Caco-2 (cell line): Measurements from ENCODE around the gene ABCA13. TPM values are rescaled to one million over a fixed set of nuclear protein-coding genes. Genes with fewer than 3 reads are reported as not detected.
A peak's percentile ranks its signal among the peaks of the same experiment; 100 is the strongest.

Experiments
- BruUV-seq: library from RNA; stranded (reverse); fragments of 400-500 nt; replicated peaks from 2 replicates; lab custom pipeline; 2021; lab: Mats Ljungman, UMichigan
- CTCF ChIA-PET: fragments of 300-600 bp; sonication (Branson Sonifier 250); formaldehyde crosslinking; loops from one replicate; lab custom pipeline; 2022; ENCODE audit warnings: antibody characterized with exemption; lab: Charles Lee
- POLR2A ChIA-PET: fragments of 300-600 bp; sonication (Branson Sonifier 250); formaldehyde crosslinking; loops from one replicate; lab custom pipeline; 2022; ENCODE audit warnings: antibody characterized with exemption; lab: Charles Lee
- DNase-seq, 2 experiments: peaks; one replicate each; pipeline versions ENCODE4 v3.0.0 to v3.0.0-alpha.2; 2020 to 2022
- H3K27me3 ChIP-seq: replicated peaks from 2 replicates; pipeline ENCODE4 v1.6.0; 2011; ENCODE audit warnings: low read length; ENCODE audit not compliant: control insufficient read depth, insufficient read depth
- H3K36me3 ChIP-seq: 2 replicates; pipeline ENCODE4 v1.5.1; 2011; ENCODE audit warnings: low read length; ENCODE audit not compliant: control insufficient read depth, insufficient read depth
- H3K4me1 ChIP-seq: fragments of 250-450 bp; sonication (Bioruptor Pico); 2 replicates; pipeline ENCODE4 v1.5.1; 2020; ENCODE audit warnings: mild to moderate bottlenecking
- H3K4me3 ChIP-seq: 2 replicates; pipeline ENCODE4 v1.5.1; 2011; ENCODE audit warnings: low read depth, mild to moderate bottlenecking, control low read depth, low read length
- H3K9me3 ChIP-seq: fragments of 250-450 bp; sonication (Bioruptor Pico); 2 replicates; pipeline ENCODE4 v1.5.1; 2020; ENCODE audit warnings: mild to moderate bottlenecking, moderate library complexity
- H3K27ac Mint-ChIP-seq: one replicate; pipeline ENCODE4 v1.8.0; 2022; ENCODE audit warnings: mixed read lengths; ENCODE audit not compliant: unreplicated experiment
- H3K27me3 Mint-ChIP-seq: one replicate; pipeline ENCODE4 v1.8.0; 2022; ENCODE audit warnings: mixed read lengths; ENCODE audit not compliant: insufficient read depth, unreplicated experiment
- H3K36me3 Mint-ChIP-seq: one replicate; pipeline ENCODE4 v1.8.0; 2022; ENCODE audit warnings: mild to moderate bottlenecking, mixed read lengths; ENCODE audit not compliant: insufficient read depth, unreplicated experiment
- H3K4me1 Mint-ChIP-seq: one replicate; pipeline ENCODE4 v1.8.0; 2022; ENCODE audit warnings: low read depth, mixed read lengths; ENCODE audit not compliant: unreplicated experiment
- H3K4me3 Mint-ChIP-seq: one replicate; pipeline ENCODE4 v1.8.0; 2022; ENCODE audit warnings: mild to moderate bottlenecking, moderate library complexity, mixed read lengths; ENCODE audit not compliant: unreplicated experiment
- H3K9me3 Mint-ChIP-seq: one replicate; pipeline ENCODE4 v1.8.0; 2022; ENCODE audit warnings: mixed read lengths; ENCODE audit not compliant: unreplicated experiment
- intact Hi-C: fragments of 100-400 bp; cut with micrococcal nuclease; formaldehyde crosslinking; loops from one replicate; pipeline ENCODE4 v1.10.0; 2022; ENCODE audit not compliant: unreplicated experiment
- total RNA-seq: library from RNA; stranded (reverse); gene quantifications from 2 replicates; pipeline ENCODE4 v1.2.3, GENCODE V29; 2022
- TF ChIP-seq, protein P1 (sequence below), 2 experiments: fragments of 200-600 bp in 1 of 2; IDR thresholded peaks; 1 replicate in 1 of 2; 2 replicates in 1 of 2; pipeline versions ENCODE4 v1.5.1 to v1.8.0; 2011 to 2022; ENCODE audit warnings: antibody characterized with exemption in 1 of 2, control low read depth in 1 of 2, inconsistent platforms in 1 of 2, low read depth in 1 of 2, low read length in 1 of 2, mild to moderate bottlenecking in 1 of 2, moderate library complexity in 1 of 2; ENCODE audit not compliant: insufficient read depth in 1 of 2, severe bottlenecking in 1 of 2, unreplicated experiment in 1 of 2

The ABCA13 gene
- total RNA-seq, 1 experiment from 2014 or later = 0.07 TPM

GRCh38 chr7:48638041-48638440, 466.8 kb downstream of the ABCA13 start:
- Mint-ChIP-seq H3K9me3 (no peaks in the 10 kb centered on the region), H3K4me1 (no peaks in the 10 kb centered on the region), H3K36me3 (no peaks in the 10 kb centered on the region), H3K27ac (no peak overlapping the region), H3K4me3 (no peak overlapping the region), H3K27me3 (peaks cover 9% of the 10 kb centered on the region)
- no peaks in the 10 kb centered on the region for H3K4me1 ChIP-seq
- ChIA-PET CTCF (no interaction called here), POLR2A (no interaction called here)
- DNase-seq = no peak
- TF ChIP-seq, protein P1, sequence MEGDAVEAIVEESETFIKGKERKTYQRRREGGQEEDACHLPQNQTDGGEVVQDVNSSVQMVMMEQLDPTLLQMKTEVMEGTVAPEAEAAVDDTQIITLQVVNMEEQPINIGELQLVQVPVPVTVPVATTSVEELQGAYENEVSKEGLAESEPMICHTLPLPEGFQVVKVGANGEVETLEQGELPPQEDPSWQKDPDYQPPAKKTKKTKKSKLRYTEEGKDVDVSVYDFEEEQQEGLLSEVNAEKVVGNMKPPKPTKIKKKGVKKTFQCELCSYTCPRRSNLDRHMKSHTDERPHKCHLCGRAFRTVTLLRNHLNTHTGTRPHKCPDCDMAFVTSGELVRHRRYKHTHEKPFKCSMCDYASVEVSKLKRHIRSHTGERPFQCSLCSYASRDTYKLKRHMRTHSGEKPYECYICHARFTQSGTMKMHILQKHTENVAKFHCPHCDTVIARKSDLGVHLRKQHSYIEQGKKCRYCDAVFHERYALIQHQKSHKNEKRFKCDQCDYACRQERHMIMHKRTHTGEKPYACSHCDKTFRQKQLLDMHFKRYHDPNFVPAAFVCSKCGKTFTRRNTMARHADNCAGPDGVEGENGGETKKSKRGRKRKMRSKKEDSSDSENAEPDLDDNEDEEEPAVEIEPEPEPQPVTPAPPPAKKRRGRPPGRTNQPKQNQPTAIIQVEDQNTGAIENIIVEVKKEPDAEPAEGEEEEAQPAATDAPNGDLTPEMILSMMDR (IDR thresholded peaks at IDR 0.05; ENCODE audit: insufficient read depth in 1 of 2, low read depth in 1 of 2, low read length in 1 of 2, severe bottlenecking in 1 of 2, unreplicated experiment in 1 of 2) = no peak
- intact Hi-C loops = no loop called here
- no peak overlapping the region for H3K4me3 ChIP-seq
- no peaks in the 10 kb centered on the region for H3K36me3 ChIP-seq
- BruUV-seq = no TSS peak
- no peaks in the 10 kb centered on the region for H3K27me3 ChIP-seq
- H3K9me3 ChIP-seq = no peaks in the 10 kb centered on the region

- no peaks in the 10 kb centered on the region for H3K9me3 ChIP-seq
- CTCF ChIA-PET = interaction anchor here (0.5 kb wide), 1 partner anchor 19 kb away, joined by 7 read pairs; no protein-coding TSS in a partner anchor
- no peak overlapping the region for H3K4me3 ChIP-seq
- Mint-ChIP-seq H3K4me1 (no peaks in the 10 kb centered on the region), H3K27ac (no peak overlapping the region), H3K4me3 (no peak overlapping the region), H3K9me3 (no peaks in the 10 kb centered on the region), H3K36me3 (no peaks in the 10 kb centered on the region), H3K27me3 (peaks cover 3% of the 10 kb centered on the region)
- peak; percentile 43 to 48 for DNase-seq
- no peaks in the 10 kb centered on the region for H3K27me3 ChIP-seq
- BruUV-seq = no TSS peak
- H3K4me1 ChIP-seq = peaks cover 7% of the 10 kb centered on the region; the same call in 1 of the 2 replicates
- TF ChIP-seq, protein P1 (IDR thresholded peaks at IDR 0.05; ENCODE audit: insufficient read depth in 1 of 2, low read depth in 1 of 2, low read length in 1 of 2, severe bottlenecking in 1 of 2, unreplicated experiment in 1 of 2) = no peak
- intact Hi-C loops = no loop called here
- POLR2A ChIA-PET = no interaction called here
- no peaks in the 10 kb centered on the region for H3K36me3 ChIP-seq
These were observed 472.3 kb downstream of the ABCA13 start for GRCh38 chr7:48643431-48644013.

- BruUV-seq = no TSS peak
- Mint-ChIP-seq H3K27ac (no peak overlapping the region), H3K4me3 (no peak overlapping the region), H3K4me1 (no peaks in the 10 kb centered on the region), H3K36me3 (no peaks in the 10 kb centered on the region), H3K9me3 (peaks cover 13% of the 10 kb centered on the region), H3K27me3 (peaks cover 7% of the 10 kb centered on the region)
- TF ChIP-seq, protein P1 (IDR thresholded peaks at IDR 0.05; ENCODE audit: insufficient read depth in 1 of 2, low read depth in 1 of 2, low read length in 1 of 2, severe bottlenecking in 1 of 2, unreplicated experiment in 1 of 2) = no peak
- Histone ChIP-seq H3K4me1 (no peaks in the 10 kb centered on the region), H3K9me3 (peaks cover 3% of the 10 kb centered on the region; the same call in 1 of the 2 replicates), H3K27me3 (no peaks in the 10 kb centered on the region; the same call in 1 of the 2 replicates), H3K36me3 (no peaks in the 10 kb centered on the region), H3K4me3 (no peak overlapping the region)
- CTCF ChIA-PET = no interaction called here
- intact Hi-C loops = no loop called here
- DNase-seq = no peak
- POLR2A ChIA-PET = no interaction called here
These were observed 486.9 kb downstream of the ABCA13 start for GRCh38 chr7:48658138-48658537.
